HCT116 (cell line): ENCODE results near the gene DCN. TPM values are rescaled to one million over a fixed set of nuclear protein-coding genes. Genes with fewer than 3 reads are reported as not detected.

Experiments used
- ATAC-seq: fragments of 200-7000 bp; cut with Tn5 transposase; 2 replicates; pipeline ENCODE4 v1.9.1; 2020; ENCODE audit warnings: mild to moderate bottlenecking, moderate library complexity
- BruUV-seq: library from RNA; stranded (reverse); fragments of 400-500 nt; replicated peaks from 2 replicates; lab custom pipeline; 2021; lab: Mats Ljungman, UMichigan
- CTCF ChIA-PET: fragments of 300-600 bp; sonication (Branson Sonifier 250); formaldehyde crosslinking; loops from one replicate; lab custom pipeline; 2021; ENCODE audit warnings: antibody characterized with exemption; lab: Charles Lee
- POLR2A ChIA-PET: fragments of 300-600, 350-600 bp; sonication (Branson Sonifier 250); formaldehyde crosslinking; loops from one replicate; lab custom pipeline; 2021; ENCODE audit warnings: antibody characterized with exemption; lab: Charles Lee
- RAD21 ChIA-PET, 2 experiments: fragments of 300-600 bp; sonication (Branson Sonifier 250); formaldehyde crosslinking; loops; one replicate each; lab custom pipeline; 2023; ENCODE audit warnings: low total read pairs in 2 of 2; ENCODE audit not compliant: uncharacterized antibody in 2 of 2, unreplicated experiment in 2 of 2, low non-redundant PET in 1 of 2; lab: Charles Lee
- DNase-seq: peaks from one replicate; pipeline ENCODE4 v3.0.0-alpha.2; 2010; ENCODE audit warnings: low read depth, low spot score
- H2AFZ ChIP-seq: fragments of 200-600 bp; shearing (Covaris generic), sonication (generic); 2 replicates; pipeline ENCODE4 v1.6.1; 2017; ENCODE audit warnings: low read depth, mixed run types, mixed read lengths, antibody characterized with exemption, low read length; ENCODE audit not compliant: poor library complexity, severe bottlenecking
- H3K27ac ChIP-seq: 2 replicates; pipeline ENCODE4 v1.5.1; 2012; ENCODE audit warnings: low read depth, low read length
- H3K27me3 ChIP-seq: fragments of 200-600 bp; sonication (generic); 2 replicates; pipeline ENCODE4 v1.6.1; 2016; ENCODE audit warnings: mixed run types, low read length, mixed read lengths; ENCODE audit not compliant: insufficient read depth
- H3K36me3 ChIP-seq, 2 experiments: fragments of 200-500 bp in 1 of 2; fragments of 200-600 bp in 1 of 2; sonication (Bioruptor generic) in 1 of 2; sonication (generic) in 1 of 2; 2 replicates each; pipeline versions ENCODE4 v1.5.1 to v1.6.1; 2014 to 2016; ENCODE audit warnings: low read length in 2 of 2, inconsistent platforms in 1 of 2, mixed read lengths in 1 of 2, mixed run types in 1 of 2; ENCODE audit not compliant: insufficient read depth in 2 of 2, control insufficient read depth in 1 of 2
- H3K4me1 ChIP-seq, 2 experiments: fragments of 200-600 bp in 1 of 2; sonication (generic) in 1 of 2; 2 replicates each; pipeline versions ENCODE4 v1.5.1 to v1.6.1; 2012 to 2017; ENCODE audit warnings: low read length in 2 of 2, inconsistent platforms in 1 of 2, mild to moderate bottlenecking in 1 of 2, mixed read lengths in 1 of 2, mixed run types in 1 of 2, moderate library complexity in 1 of 2; ENCODE audit not compliant: insufficient read depth in 2 of 2, control insufficient read depth in 1 of 2
- H3K4me2 ChIP-seq: fragments of 200-600 bp; sonication (generic); 2 replicates; pipeline ENCODE4 v1.6.1; 2017; ENCODE audit warnings: mixed run types, low read length, mixed read lengths
- H3K4me3 ChIP-seq, 2 experiments: fragments of 200-600 bp in 1 of 2; sonication (generic) in 1 of 2; replicated peaks in 1 of 2; 2 replicates each; pipeline ENCODE4 v1.5.1; 2011 to 2016; ENCODE audit warnings: low read length in 2 of 2, control low read depth in 1 of 2, low read depth in 1 of 2, mild to moderate bottlenecking in 1 of 2, mixed read lengths in 1 of 2, mixed run types in 1 of 2
- H3K79me2 ChIP-seq: fragments of 200-600 bp; sonication (generic); 2 replicates; pipeline ENCODE4 v1.6.1; 2017; ENCODE audit warnings: mild to moderate bottlenecking, mixed run types, low read length, moderate library complexity, mixed read lengths; ENCODE audit not compliant: insufficient read depth
- H3K9ac ChIP-seq: fragments of 200-600 bp; sonication (generic); 2 replicates; pipeline ENCODE4 v1.6.1; 2016; ENCODE audit warnings: low read length, mixed read lengths
- H3K9me2 ChIP-seq: fragments of 200-600 bp; sonication (generic), shearing (Covaris generic); 2 replicates; pipeline ENCODE4 v1.6.1; 2017; ENCODE audit warnings: mixed run types, mild to moderate bottlenecking, moderate library complexity; ENCODE audit not compliant: insufficient read depth
- H3K9me3 ChIP-seq, 2 experiments: fragments of 200-500 bp in 1 of 2; fragments of 200-600 bp in 1 of 2; sonication (Bioruptor generic) in 1 of 2; sonication (generic) in 1 of 2; 2 replicates each; pipeline ENCODE4 v1.6.1; 2014 to 2017; ENCODE audit warnings: low read length in 2 of 2, mixed read lengths in 2 of 2, inconsistent platforms in 1 of 2, low read depth in 1 of 2, mild to moderate bottlenecking in 1 of 2, mixed run types in 1 of 2, moderate library complexity in 1 of 2; ENCODE audit not compliant: control insufficient read depth in 1 of 2, insufficient read depth in 1 of 2
- H4K20me1 ChIP-seq: fragments of 200-600 bp; sonication (generic), shearing (Covaris generic); 2 replicates; pipeline ENCODE4 v1.6.1; 2017; ENCODE audit warnings: mixed run types, mild to moderate bottlenecking, moderate library complexity; ENCODE audit not compliant: insufficient read depth
- CBX3 ChIP-seq: IDR thresholded peaks from 2 replicates; pipeline ENCODE4 v1.6.1; 2012; ENCODE audit warnings: low read depth
- CTCF ChIP-seq, 3 experiments: fragments of 200-600 bp in 1 of 3; sonication (generic) in 1 of 3; IDR thresholded peaks in 2 of 3; conservative IDR thresholded peaks in 1 of 3; 2 replicates each; pipeline ENCODE4 v1.5.1; 2012 to 2017; ENCODE audit warnings: low read depth in 2 of 3, low read length in 2 of 3, antibody characterized with exemption in 1 of 3, borderline replicate concordance in 1 of 3, control low read depth in 1 of 3, mild to moderate bottlenecking in 1 of 3, mixed read lengths in 1 of 3, mixed run types in 1 of 3, moderate library complexity in 1 of 3; ENCODE audit not compliant: insufficient read depth in 1 of 3
- EGR1 ChIP-seq: IDR thresholded peaks from 2 replicates; pipeline ENCODE4 v1.6.1; 2012; ENCODE audit warnings: low read depth
- ELF1 ChIP-seq: IDR thresholded peaks from 2 replicates; pipeline ENCODE4 v1.6.1; 2012; ENCODE audit warnings: low read depth, borderline replicate concordance
- EZH2phosphoT487 ChIP-seq: fragments of 200-600 bp; IDR thresholded peaks from 2 replicates; pipeline ENCODE4 v1.6.1; 2018; ENCODE audit warnings: antibody characterized with exemption, borderline replicate concordance
- FOSL1 ChIP-seq: IDR thresholded peaks from 2 replicates; pipeline ENCODE4 v1.6.1; 2012; ENCODE audit warnings: low read depth
- JUND ChIP-seq: IDR thresholded peaks from 2 replicates; pipeline ENCODE4 v1.6.1; 2012
- MAX ChIP-seq: IDR thresholded peaks from 2 replicates; pipeline ENCODE4 v1.6.1; 2012
- POLR2A ChIP-seq: IDR thresholded peaks from 2 replicates; pipeline ENCODE4 v1.7.0; 2011; ENCODE audit warnings: borderline replicate concordance; ENCODE audit not compliant: insufficient read depth, insufficient read length; ENCODE audit errors: extremely low read depth
- POLR2AphosphoS5 ChIP-seq: IDR thresholded peaks from 2 replicates; pipeline ENCODE4 v1.6.1; 2011; ENCODE audit warnings: mild to moderate bottlenecking, low read depth, low read length, moderate library complexity
- RAD21 ChIP-seq: IDR thresholded peaks from 2 replicates; pipeline ENCODE4 v1.6.1; 2012; ENCODE audit warnings: low read depth, mild to moderate bottlenecking
- REST ChIP-seq: IDR thresholded peaks from 2 replicates; pipeline ENCODE4 v1.6.1; 2012; ENCODE audit warnings: low read depth
- SIN3A ChIP-seq: IDR thresholded peaks from 2 replicates; pipeline ENCODE4 v1.6.1; 2012; ENCODE audit warnings: low read depth
- SRF ChIP-seq: IDR thresholded peaks from 2 replicates; pipeline ENCODE4 v1.6.1; 2012; ENCODE audit warnings: low read depth
- ZBTB33 ChIP-seq: IDR thresholded peaks from 2 replicates; pipeline ENCODE4 v1.6.1; 2011; ENCODE audit warnings: mild to moderate bottlenecking, low read length, moderate library complexity; ENCODE audit not compliant: insufficient replicate concordance; ENCODE audit errors: extremely low read depth
- ZFX ChIP-seq: fragments of 450-650 bp; IDR thresholded peaks from 2 replicates; pipeline ENCODE4 v1.6.1; 2017
- ZNF274 ChIP-seq: fragments of 200-500 bp; sonication (Bioruptor generic); IDR thresholded peaks from 2 replicates; pipeline ENCODE4 v1.6.1; 2014; ENCODE audit warnings: mild to moderate bottlenecking, low read depth, low read length, inconsistent platforms
- intact Hi-C: fragments of 100-400 bp; cut with micrococcal nuclease; formaldehyde crosslinking; loops from 2 replicates; pipeline ENCODE4 v1.10.0; 2022
- total RNA-seq: library from RNA; stranded (reverse); gene quantifications from one replicate; pipeline ENCODE4 v1.2.1, GENCODE V29; 2021; ENCODE audit not compliant: unreplicated experiment

Gene DCN
- total RNA-seq, 1 experiment from 2014 or later: 3.6 TPM

GRCh38 chr12:91123236-91123916, 59.2 kb downstream of the DCN start:
- no peak for DNase-seq
- BruUV-seq: no TSS peak
- no peaks in the 10 kb centered on the region for H3K27me3 ChIP-seq
- peak overlapping the region; percentile 19 for H2AFZ ChIP-seq
- TF ChIP-seq MAX: no peak
- no peak for TF ChIP-seq RAD21
- TF ChIP-seq EZH2phosphoT487: no peak
- no peak for TF ChIP-seq CBX3
- no peak for TF ChIP-seq SRF
- TF ChIP-seq CTCF (IDR thresholded peaks at IDR 0.05 in 2 of 3, conservative IDR thresholded peaks at IDR 0.05 in 1 of 3; ENCODE audit: borderline replicate concordance in 1 of 3, insufficient read depth in 1 of 3, low read depth in 2 of 3, low read length in 2 of 3): no peak
- no peak for TF ChIP-seq ZFX
- TF ChIP-seq POLR2A: no peak
- no peak for TF ChIP-seq ZNF274
- no peak for TF ChIP-seq REST
- TF ChIP-seq EGR1: no peak
- TF ChIP-seq SIN3A: no peak
- no peak for TF ChIP-seq ELF1
- TF ChIP-seq ZBTB33: no peak
- no peak for TF ChIP-seq FOSL1
- TF ChIP-seq JUND: no peak
- TF ChIP-seq POLR2AphosphoS5: no peak
- TF ChIP-seq, all 23 proteins: peak for 0
- no peak overlapping the region for H3K27ac ChIP-seq
- ChIA-PET CTCF (no interaction called here), POLR2A (no interaction called here), RAD21 (no interaction called here)
- no peak overlapping the region for H3K4me2 ChIP-seq
- H3K79me2 ChIP-seq: no peaks in the 10 kb centered on the region
- no peak overlapping the region for H3K4me3 ChIP-seq
- intact Hi-C loops: no loop called here
- no peak for ATAC-seq
- H3K36me3 ChIP-seq: no peaks in the 10 kb centered on the region
- H3K4me1 ChIP-seq: peaks cover 0 to 11% of the 10 kb centered on the region in 2 experiments; a peak in 2 of 4 replicates
- H3K9ac ChIP-seq: no peak overlapping the region
- no peaks in the 10 kb centered on the region for H3K9me3 ChIP-seq
- no peaks in the 10 kb centered on the region for H4K20me1 ChIP-seq
- H3K9me2 ChIP-seq: no peaks in the 10 kb centered on the region
